WTC11 (cell line): ENCODE results near the gene RFTN1. TPM values are rescaled to one million over a fixed set of nuclear protein-coding genes. Genes with fewer than 3 reads are reported as not detected.

ENCODE experiments used
- ATAC-seq: fragments of 200-7000 bp; cut with Tn5 transposase; 2 replicates; pipeline ENCODE4 v1.10.0; 2021; ENCODE audit warnings: mild to moderate bottlenecking, moderate library complexity
- CTCF ChIA-PET: fragments of 300-600 bp; sonication (Branson Sonifier 250); formaldehyde crosslinking; loops from one replicate; lab custom pipeline; 2021; ENCODE audit warnings: antibody characterized with exemption; lab: Charles Lee
- POLR2A ChIA-PET: fragments of 350-600 bp; sonication (Branson Sonifier 250); formaldehyde crosslinking; loops from one replicate; lab custom pipeline; 2021; ENCODE audit warnings: antibody characterized with exemption; lab: Charles Lee
- DNase-seq: peaks from one replicate; pipeline ENCODE4 v3.0.0; 2021; ENCODE audit warnings: low spot score
- H3K27ac Mint-ChIP-seq: 2 replicates; pipeline ENCODE4 v1.8.0; 2021; ENCODE audit warnings: mixed read lengths
- H3K27me3 Mint-ChIP-seq: 2 replicates; pipeline ENCODE4 v1.8.0; 2021; ENCODE audit warnings: low read depth, mild to moderate bottlenecking, moderate library complexity, mixed read lengths
- H3K36me3 Mint-ChIP-seq: 2 replicates; pipeline ENCODE4 v1.8.0; 2021; ENCODE audit warnings: mixed read lengths
- H3K4me1 Mint-ChIP-seq: 2 replicates; pipeline ENCODE4 v1.8.0; 2022; ENCODE audit warnings: mixed read lengths
- H3K4me3 Mint-ChIP-seq: 2 replicates; pipeline ENCODE4 v1.8.0; 2021; ENCODE audit warnings: mild to moderate bottlenecking, moderate library complexity, mixed read lengths
- H3K9me3 Mint-ChIP-seq: 2 replicates; pipeline ENCODE4 v1.8.0; 2021; ENCODE audit warnings: mixed read lengths
- ARID4B ChIP-seq: sonication (generic); formaldehyde crosslinking; IDR thresholded peaks from 2 replicates; pipeline ENCODE4 v1.8.0; 2023; ENCODE audit warnings: missing genetic modification reagents, mild to moderate bottlenecking, borderline replicate concordance
- ERG ChIP-seq: fragments of 250-450 bp; sonication (Bioruptor Pico); IDR thresholded peaks from 2 replicates; pipeline ENCODE4 v1.8.0; 2021; ENCODE audit warnings: mild to moderate bottlenecking
- FOXK1 ChIP-seq: sonication (generic); formaldehyde crosslinking; IDR thresholded peaks from 2 replicates; pipeline ENCODE4 v1.8.0; 2022; ENCODE audit warnings: mild to moderate bottlenecking, moderate library complexity, missing genetic modification reagents
- MYBL2 ChIP-seq: sonication (generic); formaldehyde crosslinking; IDR thresholded peaks from 2 replicates; pipeline ENCODE4 v1.8.1; 2023; ENCODE audit warnings: mild to moderate bottlenecking, moderate library complexity, missing genetic modification reagents
- NR3C1 ChIP-seq: sonication (generic); formaldehyde crosslinking; conservative IDR thresholded peaks from 2 replicates; pipeline ENCODE4 v1.8.1; 2023; ENCODE audit warnings: low read depth, mild to moderate bottlenecking, missing genetic modification reagents
- SMAD4 ChIP-seq: sonication (generic); formaldehyde crosslinking; IDR thresholded peaks from 2 replicates; pipeline ENCODE4 v1.8.0; 2022; ENCODE audit warnings: mild to moderate bottlenecking, missing genetic modification reagents
- STAT6 ChIP-seq: sonication (generic); formaldehyde crosslinking; conservative IDR thresholded peaks from 2 replicates; pipeline ENCODE4 v1.8.1; 2023; ENCODE audit warnings: mild to moderate bottlenecking, low read depth, missing genetic modification reagents, moderate library complexity
- TP53 ChIP-seq: sonication (generic); formaldehyde crosslinking; IDR thresholded peaks from 2 replicates; pipeline ENCODE4 v1.8.1; 2023; ENCODE audit warnings: mild to moderate bottlenecking, missing genetic modification reagents
- ZBTB21 ChIP-seq: sonication (generic); formaldehyde crosslinking; IDR thresholded peaks from 2 replicates; pipeline ENCODE4 v1.8.1; 2023; ENCODE audit warnings: mild to moderate bottlenecking, missing genetic modification reagents, borderline replicate concordance
- ZNF219 ChIP-seq: sonication (generic); formaldehyde crosslinking; IDR thresholded peaks from 2 replicates; pipeline ENCODE4 v1.8.0; 2023; ENCODE audit warnings: missing genetic modification reagents, mild to moderate bottlenecking, borderline replicate concordance
- ZNF281 ChIP-seq: sonication (generic); formaldehyde crosslinking; IDR thresholded peaks from 2 replicates; pipeline ENCODE4 v1.8.0; 2023; ENCODE audit warnings: mild to moderate bottlenecking, missing genetic modification reagents
- ZNF532 ChIP-seq: fragments of 250-450 bp; sonication (Bioruptor Pico); IDR thresholded peaks from 2 replicates; pipeline ENCODE4 v1.9.0; 2021; ENCODE audit warnings: mild to moderate bottlenecking, borderline replicate concordance
- total RNA-seq: library from RNA; stranded (reverse); gene quantifications from 3 replicates; pipeline ENCODE4 v1.2.3, GENCODE V29; 2021

Gene RFTN1
- total RNA-seq, 1 experiment from 2014 or later, result 3.8 TPM

GRCh38 chr3:16325850-16326249 is 187.6 kb downstream of the RFTN1 start (continued):
- no peak for TF ChIP-seq ZNF532 (CRISPR knock-in tag)
- no peak for TF ChIP-seq SMAD4
- no peak for TF ChIP-seq ERG (CRISPR knock-in tag)
- no peak for TF ChIP-seq ZNF219
- TF ChIP-seq ZNF281 (CRISPR knock-in tag), result no peak
- TF ChIP-seq, all 79 proteins: peak for 0

GRCh38 chr3:16323737-16324136 is 189.8 kb downstream of the RFTN1 start:
- Mint-ChIP-seq H3K4me3 (no peak overlapping the region), H3K4me1 (peaks cover 8% of the 10 kb centered on the region; the same call in 1 of the 2 replicates), H3K9me3 (no peaks in the 10 kb centered on the region), H3K27ac (no peak overlapping the region), H3K27me3 (no peaks in the 10 kb centered on the region), H3K36me3 (peaks cover 6% of the 10 kb centered on the region)
- ATAC-seq, result no peak
- no peak for DNase-seq
- POLR2A ChIA-PET, result no interaction called here
- CTCF ChIA-PET, result interaction anchor here (2.7 kb wide), 1 partner anchor 33 kb away, joined by 10 read pairs; no protein-coding TSS in a partner anchor
- TF ChIP-seq MYBL2 (no peak), STAT6 (no peak), ZBTB21 (CRISPR knock-in tag) (no peak), TP53 (no peak), FOXK1 (CRISPR knock-in tag) (no peak), ZNF532 (CRISPR knock-in tag) (no peak), NR3C1 (CRISPR knock-in tag) (no peak), ARID4B (no peak)
